ENCODE measurements around the gene MUC5B. TPM values are rescaled to one million over a fixed set of nuclear protein-coding genes. Genes with fewer than 3 reads are reported as not detected.

MUC5B gene
- total RNA-seq, 1 experiment from 2014 or later = 2.1 TPM

- Histone ChIP-seq H3K4me2 (no peak overlapping the region), H2AFZ (no peak overlapping the region), H4K20me1 (ENCODE audit: insufficient read depth) (no peaks in the 10 kb centered on the region), H3K9me2 (ENCODE audit: insufficient read depth) (no peaks in the 10 kb centered on the region), H3K9me3 (ENCODE audit: insufficient read depth, low read depth) (no peaks in the 10 kb centered on the region), H3K4me3 (no peak overlapping the region), H3F3A (ENCODE audit: insufficient read depth, low read depth) (no peaks in the 10 kb centered on the region), H3K79me2 (ENCODE audit: low read depth) (no peaks in the 10 kb centered on the region), H3K27ac (no peak overlapping the region), H3K36me3 (ENCODE audit: low read depth) (no peaks in the 10 kb centered on the region), H3K27me3 (ENCODE audit: insufficient read depth, low read depth) (0 out of 2 replicates have a peak, but pooled peaks cover 4% of the 10 kb centered on the region), H3K4me1 (replicated peaks; ENCODE audit: insufficient read depth) (no peaks in the 10 kb centered on the region)
- no TSS peak for BruUV-seq (replicated peaks)
- POLR2A ChIA-PET (ENCODE audit: unreplicated experiment) = no interaction called here
- intact Hi-C loops (cut with micrococcal nuclease; ENCODE audit: unreplicated experiment) = no loop called here
- no peak for DNase-seq
- TF ChIP-seq CTCF (conservative IDR thresholded peaks at IDR 0.05) (no peak), EZH2 (IDR thresholded peaks at IDR 0.05; ENCODE audit: low read depth) (no peak)
- CTCF ChIA-PET = no interaction called here
Observed at GRCh38 chr11:1179641-1180040, 43.2 kb upstream of the MUC5B start.

DNA sequence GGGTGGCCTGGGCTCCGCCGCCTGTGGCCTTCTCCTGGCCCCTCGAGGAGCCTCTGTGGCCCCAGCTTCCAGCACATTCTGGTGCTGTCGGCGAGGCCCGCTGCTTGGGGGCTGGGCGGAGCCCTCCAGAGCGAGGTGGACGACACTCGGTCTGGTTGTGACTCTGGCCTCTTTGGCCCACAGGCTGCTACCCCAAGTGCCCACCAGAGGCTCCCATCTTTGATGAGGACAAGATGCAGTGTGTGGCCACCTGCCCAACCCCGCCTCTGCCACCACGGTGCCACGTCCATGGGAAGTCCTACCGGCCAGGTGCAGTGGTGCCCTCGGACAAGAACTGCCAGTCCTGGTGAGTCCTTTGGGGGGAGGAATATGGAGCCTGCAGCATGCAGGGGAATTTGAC, 42.7 kb upstream of the MUC5B start:
- Histone ChIP-seq H3K4me3 (no peak overlapping the region), H3K79me2 (ENCODE audit: low read depth) (no peaks in the 10 kb centered on the region), H3K4me2 (no peak overlapping the region), H3K9me3 (ENCODE audit: insufficient read depth, low read depth) (no peaks in the 10 kb centered on the region), H3K4me1 (replicated peaks; ENCODE audit: insufficient read depth) (no peaks in the 10 kb centered on the region), H3K9me2 (ENCODE audit: insufficient read depth) (no peaks in the 10 kb centered on the region), H3K27me3 (ENCODE audit: insufficient read depth, low read depth) (0 out of 2 replicates have a peak, but pooled peaks cover 4% of the 10 kb centered on the region), H3K27ac (no peak overlapping the region), H3K36me3 (ENCODE audit: low read depth) (no peaks in the 10 kb centered on the region), H3F3A (ENCODE audit: insufficient read depth, low read depth) (no peaks in the 10 kb centered on the region), H4K20me1 (ENCODE audit: insufficient read depth) (no peaks in the 10 kb centered on the region), H2AFZ (no peak overlapping the region)
- ChIA-PET POLR2A (ENCODE audit: unreplicated experiment) (no interaction called here), CTCF (no interaction called here)
- DNase-seq = no peak
- no TSS peak for BruUV-seq (replicated peaks)
- TF ChIP-seq CTCF (conservative IDR thresholded peaks at IDR 0.05) = no peak
- TF ChIP-seq EZH2 (IDR thresholded peaks at IDR 0.05; ENCODE audit: low read depth) = no peak
- intact Hi-C loops (cut with micrococcal nuclease; ENCODE audit: unreplicated experiment) = no loop called here

DNA sequence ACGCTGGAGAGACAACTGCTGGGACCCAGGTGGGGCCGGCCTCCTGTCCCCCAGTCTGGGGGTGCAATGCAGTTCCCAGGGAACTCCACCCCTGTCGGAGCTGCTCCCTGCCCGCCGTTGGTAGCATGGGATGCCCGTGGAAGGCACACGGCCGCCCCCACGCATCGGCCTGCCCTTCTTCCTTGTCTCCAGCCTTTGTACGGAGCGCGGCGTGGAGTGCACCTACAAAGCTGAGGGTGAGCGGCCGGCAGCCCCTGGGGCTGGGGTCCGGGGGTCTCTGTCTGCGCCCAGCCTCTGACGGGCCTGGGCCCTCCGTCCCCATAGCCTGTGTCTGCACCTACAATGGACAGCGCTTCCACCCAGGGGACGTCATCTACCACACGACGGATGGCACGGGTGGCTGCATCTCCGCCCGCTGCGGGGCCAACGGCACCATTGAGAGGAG, 41.9 kb upstream of the MUC5B start:
- no peaks in the 10 kb centered on the region for H3K36me3 ChIP-seq (ENCODE audit: low read depth)
- ChIA-PET CTCF (no interaction called here), POLR2A (ENCODE audit: unreplicated experiment) (no interaction called here)
- H3K4me3 ChIP-seq = no peak overlapping the region
- H3K4me1 ChIP-seq (replicated peaks; ENCODE audit: insufficient read depth) = no peaks in the 10 kb centered on the region
- no peak for DNase-seq
- no peak overlapping the region for H3K27ac ChIP-seq
- intact Hi-C loops (cut with micrococcal nuclease; ENCODE audit: unreplicated experiment) = no loop called here
- H2AFZ ChIP-seq = no peak overlapping the region
- H3K4me2 ChIP-seq = no peak overlapping the region
- H3K27me3 ChIP-seq (ENCODE audit: insufficient read depth, low read depth) = peaks cover 9% of the 10 kb centered on the region; the same call in 1 of the 2 replicates
- no TSS peak for BruUV-seq (replicated peaks)
- H3K9me2 ChIP-seq (ENCODE audit: insufficient read depth) = no peaks in the 10 kb centered on the region
- H3K9me3 ChIP-seq (ENCODE audit: insufficient read depth, low read depth) = no peaks in the 10 kb centered on the region
- no peak for TF ChIP-seq EZH2 (IDR thresholded peaks at IDR 0.05; ENCODE audit: low read depth)
- TF ChIP-seq CTCF (conservative IDR thresholded peaks at IDR 0.05) = no peak
- no peaks in the 10 kb centered on the region for H3K79me2 ChIP-seq (ENCODE audit: low read depth)
- H4K20me1 ChIP-seq (ENCODE audit: insufficient read depth) = no peaks in the 10 kb centered on the region
- H3F3A ChIP-seq (ENCODE audit: insufficient read depth, low read depth) = no peaks in the 10 kb centered on the region

Measured in PC-9 (cell line).